Measurements from ENCODE around the gene CMTM3. TPM values are rescaled to one million over a fixed set of nuclear protein-coding genes. Genes with fewer than 3 reads are reported as not detected.

CMTM3 gene
- polyA plus RNA-seq, 1 donor (not counting 4 experiments of a cell fraction or from before 2014, with no cell fraction given), result 15.7 TPM

DNA sequence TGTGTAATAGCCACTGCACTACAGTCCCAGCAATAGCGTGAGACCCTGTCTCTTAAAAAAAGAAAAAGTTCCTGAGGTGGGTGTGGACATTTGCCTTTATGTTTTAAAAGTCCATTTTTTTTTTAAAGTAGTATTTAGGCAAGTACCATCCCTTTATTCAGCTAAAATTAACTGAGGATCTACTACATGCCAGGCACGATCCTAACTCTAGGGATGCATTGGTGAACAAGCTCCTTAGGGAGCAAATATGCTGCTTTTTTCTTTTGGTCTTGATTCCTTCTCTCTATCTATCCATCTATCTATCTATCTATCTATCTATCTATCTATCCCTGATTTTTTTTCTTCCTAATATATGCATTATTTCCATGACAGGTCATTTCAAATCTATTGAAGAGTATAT, 44.7 kb downstream of the CMTM3 start:
- Histone ChIP-seq H3K4me1 (ENCODE audit: control insufficient read depth, extremely low read depth, insufficient read depth, low read length) (peaks cover 33% of the 10 kb centered on the region), H3K27me3 (ENCODE audit: control insufficient read depth, extremely low read depth, insufficient read depth, low read length) (no peaks in the 10 kb centered on the region), H3K4me2 (ENCODE audit: control insufficient read depth, extremely low read depth, insufficient read depth, low read depth, low read length) (peak overlapping the region; percentile 97), H3K79me2 (ENCODE audit: control insufficient read depth, insufficient read depth, low read length) (peaks cover 26% of the 10 kb centered on the region), H3K9me3 (ENCODE audit: control insufficient read depth, low read depth, low read length) (no peaks in the 10 kb centered on the region), H3K4me3 (ENCODE audit: control insufficient read depth in 2 of 3, extremely low read depth in 1 of 3, insufficient read depth in 2 of 3, low read depth in 1 of 3, low read length in 3 of 3) (no peak overlapping the region), H3K9me1 (ENCODE audit: control insufficient read depth, extremely low read depth, insufficient read depth, low read length) (peaks cover 2% of the 10 kb centered on the region), H3K9ac (ENCODE audit: control insufficient read depth, extremely low read depth, insufficient read depth, low read length) (no peak overlapping the region), H4K20me1 (ENCODE audit: control insufficient read depth, extremely low read depth, insufficient read depth, low read length) (peaks cover 3% of the 10 kb centered on the region), H2AFZ (ENCODE audit: control insufficient read depth, low read length) (no peak overlapping the region), H3K27ac (ENCODE audit: control insufficient read depth, insufficient read depth, low read length) (no peak overlapping the region), H3K36me3 (ENCODE audit: control insufficient read depth in 2 of 2, extremely low read depth in 1 of 2, insufficient read depth in 2 of 2, low read length in 2 of 2) (peaks cover 0 to 3% of the 10 kb centered on the region in 2 experiments)
- DNase-seq (ENCODE audit: low read depth, low spot score) (no peak), FAIRE-seq (no peak)
- TF ChIP-seq, protein P1, sequence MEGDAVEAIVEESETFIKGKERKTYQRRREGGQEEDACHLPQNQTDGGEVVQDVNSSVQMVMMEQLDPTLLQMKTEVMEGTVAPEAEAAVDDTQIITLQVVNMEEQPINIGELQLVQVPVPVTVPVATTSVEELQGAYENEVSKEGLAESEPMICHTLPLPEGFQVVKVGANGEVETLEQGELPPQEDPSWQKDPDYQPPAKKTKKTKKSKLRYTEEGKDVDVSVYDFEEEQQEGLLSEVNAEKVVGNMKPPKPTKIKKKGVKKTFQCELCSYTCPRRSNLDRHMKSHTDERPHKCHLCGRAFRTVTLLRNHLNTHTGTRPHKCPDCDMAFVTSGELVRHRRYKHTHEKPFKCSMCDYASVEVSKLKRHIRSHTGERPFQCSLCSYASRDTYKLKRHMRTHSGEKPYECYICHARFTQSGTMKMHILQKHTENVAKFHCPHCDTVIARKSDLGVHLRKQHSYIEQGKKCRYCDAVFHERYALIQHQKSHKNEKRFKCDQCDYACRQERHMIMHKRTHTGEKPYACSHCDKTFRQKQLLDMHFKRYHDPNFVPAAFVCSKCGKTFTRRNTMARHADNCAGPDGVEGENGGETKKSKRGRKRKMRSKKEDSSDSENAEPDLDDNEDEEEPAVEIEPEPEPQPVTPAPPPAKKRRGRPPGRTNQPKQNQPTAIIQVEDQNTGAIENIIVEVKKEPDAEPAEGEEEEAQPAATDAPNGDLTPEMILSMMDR (optimal IDR thresholded peaks at IDR 0.05 in 1 of 3, IDR thresholded peaks at IDR 0.05 in 1 of 3, conservative IDR thresholded peaks at IDR 0.05 in 1 of 3; ENCODE audit: extremely low read depth in 1 of 3, insufficient read depth in 2 of 3, low read length in 3 of 3), result no peak
- TF ChIP-seq EZH2 (IDR thresholded peaks at IDR 0.05; ENCODE audit: low read length), result no peak
- dilution Hi-C loops (cut with MboI; ENCODE audit: extremely low pct_ligation_motif_present, low sequenced_read_pairs), result no loop called here

DNA sequence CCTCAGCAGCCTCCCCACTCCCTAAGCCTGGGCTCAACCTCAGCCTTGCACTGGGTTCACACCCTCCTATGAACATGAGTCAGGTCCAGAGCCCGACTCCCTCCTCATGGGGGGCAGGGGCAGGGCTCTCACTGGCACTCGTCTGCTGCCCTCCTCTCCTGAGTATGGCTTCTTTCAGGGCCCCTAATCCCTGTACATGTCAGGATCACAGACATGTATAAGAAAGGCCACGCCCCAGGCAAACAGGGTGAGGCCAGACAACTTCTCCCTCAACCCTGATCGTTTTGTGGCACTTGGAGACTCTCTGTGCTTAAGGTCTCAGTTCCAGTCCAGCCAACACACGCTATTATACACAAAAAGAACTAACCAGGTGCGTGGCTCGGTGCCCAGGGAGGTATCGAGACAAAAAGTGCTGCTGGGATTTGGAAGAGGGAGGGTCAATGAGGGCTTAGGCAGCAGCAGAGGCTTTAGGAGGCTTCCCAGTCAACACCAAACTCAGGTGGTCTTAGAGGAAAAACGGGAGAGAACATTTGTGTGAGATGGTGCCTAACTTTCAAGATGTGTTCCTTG, 45.2 kb downstream of the CMTM3 start:
- Histone ChIP-seq H3K4me3 (ENCODE audit: control insufficient read depth in 2 of 3, extremely low read depth in 1 of 3, insufficient read depth in 2 of 3, low read depth in 1 of 3, low read length in 3 of 3) (no peak overlapping the region), H3K9me1 (ENCODE audit: control insufficient read depth, extremely low read depth, insufficient read depth, low read length) (peaks cover 2% of the 10 kb centered on the region), H4K20me1 (ENCODE audit: control insufficient read depth, extremely low read depth, insufficient read depth, low read length) (peaks cover 3% of the 10 kb centered on the region), H3K4me1 (ENCODE audit: control insufficient read depth, extremely low read depth, insufficient read depth, low read length) (peaks cover 34% of the 10 kb centered on the region), H3K9ac (ENCODE audit: control insufficient read depth, extremely low read depth, insufficient read depth, low read length) (peak overlapping the region; percentile 66), H3K36me3 (ENCODE audit: control insufficient read depth in 2 of 2, extremely low read depth in 1 of 2, insufficient read depth in 2 of 2, low read length in 2 of 2) (peaks cover 0 to 3% of the 10 kb centered on the region in 2 experiments), H3K9me3 (ENCODE audit: control insufficient read depth, low read depth, low read length) (no peaks in the 10 kb centered on the region), H3K79me2 (ENCODE audit: control insufficient read depth, insufficient read depth, low read length) (peaks cover 29% of the 10 kb centered on the region), H2AFZ (ENCODE audit: control insufficient read depth, low read length) (peak overlapping the region; percentile 16), H3K27ac (ENCODE audit: control insufficient read depth, insufficient read depth, low read length) (peak overlapping the region; percentile 88), H3K27me3 (ENCODE audit: control insufficient read depth, extremely low read depth, insufficient read depth, low read length) (no peaks in the 10 kb centered on the region), H3K4me2 (ENCODE audit: control insufficient read depth, extremely low read depth, insufficient read depth, low read depth, low read length) (peak overlapping the region; percentile 97)
- FAIRE-seq (peak; percentile 20), DNase-seq (ENCODE audit: low read depth, low spot score) (no peak)
- TF ChIP-seq EZH2 (IDR thresholded peaks at IDR 0.05; ENCODE audit: low read length), result no peak
- TF ChIP-seq, protein P1 (optimal IDR thresholded peaks at IDR 0.05 in 1 of 3, IDR thresholded peaks at IDR 0.05 in 1 of 3, conservative IDR thresholded peaks at IDR 0.05 in 1 of 3; ENCODE audit: extremely low read depth in 1 of 3, insufficient read depth in 2 of 3, low read length in 3 of 3), result no peak
- dilution Hi-C loops (cut with MboI; ENCODE audit: extremely low pct_ligation_motif_present, low sequenced_read_pairs), result no loop called here
